Cardiac ventricle fibroblast (primary cell): ENCODE results near the gene DHRS4L2. TPM values are rescaled to one million over a fixed set of nuclear protein-coding genes. Genes with fewer than 3 reads are reported as not detected.

Source experiments
- total RNA-seq: library from RNA; depleted of rRNA; stranded (reverse); fragments of >200 nt; gene quantifications from 2 replicates; pipeline ENCODE4 v1.2.3, GENCODE V29; 2015

Gene DHRS4L2
- 8.2 and 13.2 TPM in 2 replicates for total RNA-seq

GRCh38 chr14:23988607-23989363 is at the start of gene DHRS4L2:
Gene DHRS4L2, plus strand, starts transcription at chr14:23988929. Its CDS starts 19 bp downstream, at chr14:23988948.

GRCh38 chr14:23953464-23954278 is 35.1 kb upstream of the DHRS4L2 start, which contains the start of gene DHRS4:
Gene DHRS4, plus strand, starts transcription at chr14:23953770. Its CDS starts 19 bp downstream, at chr14:23953789.

GRCh38 chr14:24051789-24052655 is 63.3 kb downstream of the DHRS4L2 start, which contains the start of gene CARMIL3:
Gene CARMIL3, plus strand, starts transcription at chr14:24052009. Its CDS starts 145 bp downstream, at chr14:24052154.

Other genes with a start within 250 kb of the DHRS4L2 start
- gene DHRS4, start 35.2 kb upstream of the DHRS4L2 start, total RNA-seq = 46.2 and 53.2 TPM in 2 replicates
- not detected in 2 replicates for gene CARMIL3, start 63.1 kb downstream of the DHRS4L2 start, total RNA-seq
- gene CPNE6, start 82.6 kb downstream of the DHRS4L2 start, total RNA-seq = not detected in 2 replicates
- 8.2 and 11.6 TPM in 2 replicates for gene PCK2, start 105.4 kb downstream of the DHRS4L2 start, total RNA-seq
- gene DCAF11, start 125.8 kb downstream of the DHRS4L2 start, total RNA-seq = 41.8 and 49.5 TPM in 2 replicates
- gene NRL, start 126.0 kb downstream of the DHRS4L2 start, total RNA-seq = 0.73 and 0.75 TPM in 2 replicates
- 0.20 TPM in 1 of 2 replicates, not detected in the other for gene FITM1, start 141.7 kb downstream of the DHRS4L2 start, total RNA-seq
- gene PSME1, start 147.3 kb downstream of the DHRS4L2 start, total RNA-seq = 123 and 136 TPM in 2 replicates
- 8.3 and 10.2 TPM in 2 replicates for gene EMC9, start 152.7 kb downstream of the DHRS4L2 start, total RNA-seq
- 52.9 and 82.8 TPM in 2 replicates for gene PSME2, start 157.7 kb downstream of the DHRS4L2 start, total RNA-seq
- 50.1 and 66.3 TPM in 2 replicates for gene RNF31, start 158.6 kb downstream of the DHRS4L2 start, total RNA-seq
- gene IRF9, start 172.3 kb downstream of the DHRS4L2 start, total RNA-seq = 30.3 and 35.5 TPM in 2 replicates
- gene REC8, start 183.2 kb downstream of the DHRS4L2 start, total RNA-seq = 0.25 and 1.1 TPM in 2 replicates
- 33.4 and 39.3 TPM in 2 replicates for gene IPO4, start 199.9 kb downstream of the DHRS4L2 start, total RNA-seq
- 73.6 and 75.1 TPM in 2 replicates for gene TM9SF1, start 206.5 kb downstream of the DHRS4L2 start, total RNA-seq
- not detected in 2 replicates for gene TSSK4, start 216.8 kb downstream of the DHRS4L2 start, total RNA-seq
- 31.4 and 43.9 TPM in 2 replicates for gene CHMP4A, start 224.6 kb downstream of the DHRS4L2 start, total RNA-seq
- gene MDP1, start 227.1 kb downstream of the DHRS4L2 start, total RNA-seq = 10.2 and 11.2 TPM in 2 replicates
- gene NEDD8, start 243.4 kb downstream of the DHRS4L2 start, total RNA-seq = 96.5 and 125 TPM in 2 replicates
- 49.8 and 65.4 TPM in 2 replicates for gene GMPR2, start 244.0 kb downstream of the DHRS4L2 start, total RNA-seq